ENCODE results near the gene ELANE.

Gene ELANE

DNA sequence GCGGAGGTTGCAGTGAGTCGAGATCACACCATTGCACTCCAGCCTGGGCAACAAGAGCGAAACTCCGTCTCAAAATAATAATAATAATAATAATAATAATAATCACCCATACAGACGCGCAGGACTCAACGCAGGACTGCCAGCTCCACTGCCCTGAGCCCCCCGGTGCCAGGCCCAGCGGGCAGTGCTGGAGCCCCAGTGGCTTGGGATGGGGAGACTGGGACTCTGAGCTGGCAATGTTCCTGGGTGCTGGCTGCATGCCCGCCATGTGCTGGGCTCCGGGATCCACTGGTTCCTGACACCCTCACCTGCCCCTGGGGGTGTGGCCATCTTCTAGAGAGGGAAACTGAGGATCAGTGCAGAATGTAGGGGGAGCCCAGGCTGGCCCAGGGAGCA is 24.8 kb upstream of the ELANE start:
- Histone ChIP-seq H3K4me1 (ENCODE audit: control insufficient read depth in 1 of 2, insufficient read depth in 1 of 2, low read depth in 1 of 2, low read length in 1 of 2) (peaks cover 57 to 77% of the 10 kb centered on the region in 2 experiments), H3K27me3 (peaks cover 28% of the 10 kb centered on the region), H3K27ac (no peak overlapping the region), H3K4me3 (ENCODE audit: low read depth in 1 of 2, low read length in 1 of 2) (peak overlapping the region in 1 of 2 experiments; percentile 30), H3K9me3 (no peaks in the 10 kb centered on the region), H3K36me3 (no peaks in the 10 kb centered on the region)
- TF ChIP-seq, protein P1, sequence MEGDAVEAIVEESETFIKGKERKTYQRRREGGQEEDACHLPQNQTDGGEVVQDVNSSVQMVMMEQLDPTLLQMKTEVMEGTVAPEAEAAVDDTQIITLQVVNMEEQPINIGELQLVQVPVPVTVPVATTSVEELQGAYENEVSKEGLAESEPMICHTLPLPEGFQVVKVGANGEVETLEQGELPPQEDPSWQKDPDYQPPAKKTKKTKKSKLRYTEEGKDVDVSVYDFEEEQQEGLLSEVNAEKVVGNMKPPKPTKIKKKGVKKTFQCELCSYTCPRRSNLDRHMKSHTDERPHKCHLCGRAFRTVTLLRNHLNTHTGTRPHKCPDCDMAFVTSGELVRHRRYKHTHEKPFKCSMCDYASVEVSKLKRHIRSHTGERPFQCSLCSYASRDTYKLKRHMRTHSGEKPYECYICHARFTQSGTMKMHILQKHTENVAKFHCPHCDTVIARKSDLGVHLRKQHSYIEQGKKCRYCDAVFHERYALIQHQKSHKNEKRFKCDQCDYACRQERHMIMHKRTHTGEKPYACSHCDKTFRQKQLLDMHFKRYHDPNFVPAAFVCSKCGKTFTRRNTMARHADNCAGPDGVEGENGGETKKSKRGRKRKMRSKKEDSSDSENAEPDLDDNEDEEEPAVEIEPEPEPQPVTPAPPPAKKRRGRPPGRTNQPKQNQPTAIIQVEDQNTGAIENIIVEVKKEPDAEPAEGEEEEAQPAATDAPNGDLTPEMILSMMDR (IDR thresholded peaks at IDR 0.05) = no peak

DNA sequence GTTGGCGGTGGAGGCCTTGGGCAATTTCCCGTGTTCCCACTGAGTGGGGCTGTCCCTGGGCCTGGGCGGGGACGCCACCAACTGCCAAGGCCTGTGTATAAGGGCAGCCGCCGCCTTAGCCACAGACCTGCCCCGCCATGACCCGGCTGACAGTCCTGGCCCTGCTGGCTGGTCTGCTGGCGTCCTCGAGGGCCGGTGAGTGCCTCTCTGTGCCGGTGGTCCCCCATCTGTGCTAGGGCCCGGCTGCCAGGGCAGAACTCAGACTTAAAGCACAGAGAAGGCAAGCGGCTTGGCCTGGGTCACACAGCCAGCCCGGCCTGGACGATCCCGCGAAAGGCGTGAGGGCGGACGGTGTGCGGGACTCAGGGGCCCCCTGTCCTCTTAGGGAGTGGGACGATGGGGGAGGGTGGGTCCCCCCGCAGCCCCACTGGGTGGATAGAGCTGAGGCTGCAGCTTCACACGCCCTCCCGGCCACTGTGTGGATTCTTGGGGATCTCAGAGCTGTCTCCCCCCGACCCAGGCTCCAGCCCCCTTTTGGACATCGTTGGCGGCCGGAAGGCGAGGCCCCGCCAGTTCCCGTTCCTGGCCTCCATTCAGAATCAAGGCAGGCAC is 24.3 kb upstream of the ELANE start, which contains the start of gene AZU1:
Gene AZU1 (plus strand): TSS at position 128 of the 612 bp plus-strand sequence. CDS start 10 bp downstream, at position 138.
- Histone ChIP-seq H3K4me1 (ENCODE audit: control insufficient read depth in 1 of 2, insufficient read depth in 1 of 2, low read depth in 1 of 2, low read length in 1 of 2) (peaks cover 53 to 75% of the 10 kb centered on the region in 2 experiments), H3K27ac (no peak within 1 kb of the TSS), H3K36me3 (no peaks in the 10 kb centered on the region), H3K4me3 (ENCODE audit: low read depth in 1 of 2, low read length in 1 of 2) (peak within 1 kb of the TSS; percentile 27 to 30), H3K9me3 (no peaks in the 10 kb centered on the region), H3K27me3 (peaks cover 28% of the 10 kb centered on the region)
- TF ChIP-seq, protein P1 (IDR thresholded peaks at IDR 0.05) = no peak

DNA sequence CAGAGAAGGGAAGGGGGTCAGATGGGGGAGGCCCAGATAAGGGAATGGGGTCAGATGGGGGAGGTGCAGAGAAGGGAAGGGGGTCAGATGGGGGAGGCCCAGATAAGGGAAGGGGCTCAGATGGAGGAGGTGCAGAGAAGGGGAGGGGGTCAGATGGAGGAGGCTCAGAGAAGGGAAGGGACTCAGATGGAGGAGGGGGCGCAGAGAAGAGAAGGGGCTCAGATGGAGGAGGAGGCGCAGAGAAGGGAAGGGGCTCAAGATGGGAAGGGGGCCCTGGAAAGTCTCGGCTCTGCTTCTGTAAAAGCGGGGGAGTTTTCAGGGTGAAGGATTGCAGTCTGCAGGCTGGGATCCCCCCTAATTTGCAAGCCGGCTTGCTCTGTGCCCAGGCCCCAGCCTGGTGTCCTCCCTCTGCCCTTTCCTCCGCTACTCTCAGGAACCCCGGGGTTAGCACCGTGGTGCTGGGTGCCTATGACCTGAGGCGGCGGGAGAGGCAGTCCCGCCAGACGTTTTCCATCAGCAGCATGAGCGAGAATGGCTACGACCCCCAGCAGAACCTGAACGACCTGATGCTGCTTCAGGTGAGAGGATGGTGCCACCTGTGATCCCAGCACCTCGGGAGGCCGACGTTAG is 22.9 kb upstream of the ELANE start:
- Histone ChIP-seq H3K9me3 (no peaks in the 10 kb centered on the region), H3K4me1 (ENCODE audit: control insufficient read depth in 1 of 2, insufficient read depth in 1 of 2, low read depth in 1 of 2, low read length in 1 of 2) (peaks cover 43 to 62% of the 10 kb centered on the region in 2 experiments), H3K4me3 (ENCODE audit: low read depth in 1 of 2, low read length in 1 of 2) (no peak overlapping the region), H3K27me3 (peaks cover 27% of the 10 kb centered on the region), H3K27ac (no peak overlapping the region), H3K36me3 (no peaks in the 10 kb centered on the region)
- TF ChIP-seq, protein P1 (IDR thresholded peaks at IDR 0.05) = no peak

DNA sequence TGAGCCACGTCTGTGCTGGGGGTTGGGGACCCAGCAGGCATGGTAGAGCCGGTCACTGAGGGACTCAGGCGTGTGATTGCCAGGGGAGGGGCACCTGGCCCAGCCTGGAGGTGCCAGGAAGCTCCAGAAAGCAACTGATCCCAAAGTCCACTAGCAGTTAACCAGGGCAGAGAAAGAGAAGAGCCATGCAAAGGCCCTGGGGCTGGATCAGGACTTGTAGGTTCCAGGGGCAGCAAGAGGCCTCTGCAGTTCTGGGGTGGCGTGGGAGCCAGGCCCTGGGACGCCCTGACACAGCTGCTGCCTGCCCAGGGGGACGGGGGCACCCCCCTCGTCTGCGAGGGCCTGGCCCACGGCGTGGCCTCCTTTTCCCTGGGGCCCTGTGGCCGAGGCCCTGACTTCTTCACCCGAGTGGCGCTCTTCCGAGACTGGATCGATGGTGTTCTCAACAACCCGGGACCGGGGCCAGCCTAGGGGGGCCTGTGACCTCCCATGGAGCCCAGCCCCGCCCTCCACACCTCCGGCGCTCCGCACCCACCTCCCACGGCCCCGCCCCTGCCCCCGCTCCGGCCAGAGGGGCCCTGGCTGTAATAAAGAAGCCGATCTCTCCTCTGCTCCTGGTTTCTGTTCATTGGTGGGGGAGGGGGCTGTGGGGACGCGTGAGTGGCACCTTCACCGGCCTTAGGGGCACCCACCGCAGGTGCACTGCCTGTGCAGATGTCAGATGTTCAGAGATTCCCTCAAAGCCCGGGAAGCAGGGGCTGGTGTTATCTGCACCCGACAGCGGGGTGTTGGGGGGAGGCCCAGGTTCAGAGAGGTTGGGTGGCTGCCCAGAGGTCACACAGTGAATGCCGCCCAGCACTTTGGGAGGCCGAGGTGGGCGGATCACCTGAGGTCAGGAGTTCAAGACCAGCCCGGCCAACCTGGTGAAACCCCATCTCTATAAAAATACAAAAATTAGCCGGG is 20.4 kb upstream of the ELANE start:
- Histone ChIP-seq H3K27ac (no peak overlapping the region), H3K9me3 (no peaks in the 10 kb centered on the region), H3K27me3 (peaks cover 38% of the 10 kb centered on the region), H3K36me3 (no peaks in the 10 kb centered on the region), H3K4me1 (ENCODE audit: control insufficient read depth in 1 of 2, insufficient read depth in 1 of 2, low read depth in 1 of 2, low read length in 1 of 2) (peaks cover 46 to 62% of the 10 kb centered on the region in 2 experiments), H3K4me3 (ENCODE audit: low read depth in 1 of 2, low read length in 1 of 2) (no peak overlapping the region)
- TF ChIP-seq, protein P1 (IDR thresholded peaks at IDR 0.05) = no peak

- H3K4me1 ChIP-seq (ENCODE audit: control insufficient read depth in 1 of 2, insufficient read depth in 1 of 2, low read depth in 1 of 2, low read length in 1 of 2) = peaks cover 39 to 50% of the 10 kb centered on the region in 2 experiments
- H3K36me3 ChIP-seq = no peaks in the 10 kb centered on the region
- TF ChIP-seq, protein P1 (IDR thresholded peaks at IDR 0.05) = no peak
- H3K27ac ChIP-seq = no peak overlapping the region
- peaks cover 43% of the 10 kb centered on the region for H3K27me3 ChIP-seq
- no peaks in the 10 kb centered on the region for H3K9me3 ChIP-seq
- no peak overlapping the region for H3K4me3 ChIP-seq (ENCODE audit: low read depth in 1 of 2, low read length in 1 of 2)
Measured at GRCh38 chr19:834216-834615, 17.9 kb upstream of the ELANE start.
